ENCODE data around the gene UHRF2.
"Not testable (repeated sequence)": the region's sequence is repeated elsewhere in the genome, so short reads cannot be mapped to it uniquely, and the experiment has no call there.

The UHRF2 gene

DNA sequence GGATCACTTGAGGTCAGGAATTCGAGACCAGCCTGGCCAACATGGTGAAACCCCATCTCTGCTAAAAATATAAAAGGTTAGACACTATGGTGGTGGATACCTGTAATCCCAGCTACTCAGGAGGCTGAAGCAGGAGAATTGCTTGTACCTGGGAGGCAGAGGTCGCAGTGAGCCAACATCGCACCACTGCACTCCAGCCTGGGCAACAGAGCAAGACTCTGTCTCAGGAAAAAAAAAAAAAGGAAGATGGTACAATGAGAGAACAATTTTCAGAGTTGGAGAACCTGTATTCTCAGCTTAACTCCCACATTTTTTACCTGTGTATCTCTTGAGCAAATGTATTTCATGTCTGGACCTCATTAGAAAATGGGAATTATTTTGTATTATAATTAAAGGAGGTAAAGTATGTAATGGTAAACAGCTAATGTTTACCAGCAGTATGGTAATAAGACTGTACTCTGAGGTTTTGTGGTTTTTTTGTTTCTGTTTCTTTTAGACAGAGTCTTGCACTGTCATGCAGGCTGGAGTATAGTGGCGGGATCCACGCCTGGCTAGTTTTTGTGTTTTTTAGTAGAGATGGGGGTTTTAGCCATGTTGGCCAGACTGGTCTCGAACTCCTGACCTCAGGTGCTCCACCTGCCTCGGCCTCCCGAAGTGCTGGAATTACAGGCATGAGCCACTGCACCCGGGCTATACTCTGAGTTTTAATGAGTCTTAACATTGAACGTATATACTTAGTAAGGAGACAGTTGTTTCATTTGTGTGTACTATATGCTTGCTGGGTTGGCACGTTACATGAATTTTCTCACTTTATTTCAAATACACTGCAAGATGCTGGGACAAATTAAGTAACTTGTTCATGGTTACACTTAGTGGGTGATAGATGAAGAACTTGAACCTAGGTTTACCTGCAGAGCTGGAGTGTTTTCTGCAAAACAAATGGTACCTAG is 16.2 kb downstream of the UHRF2 start:
- no peak for DNase-seq (ENCODE audit: low read depth in 2 of 2)

DNA sequence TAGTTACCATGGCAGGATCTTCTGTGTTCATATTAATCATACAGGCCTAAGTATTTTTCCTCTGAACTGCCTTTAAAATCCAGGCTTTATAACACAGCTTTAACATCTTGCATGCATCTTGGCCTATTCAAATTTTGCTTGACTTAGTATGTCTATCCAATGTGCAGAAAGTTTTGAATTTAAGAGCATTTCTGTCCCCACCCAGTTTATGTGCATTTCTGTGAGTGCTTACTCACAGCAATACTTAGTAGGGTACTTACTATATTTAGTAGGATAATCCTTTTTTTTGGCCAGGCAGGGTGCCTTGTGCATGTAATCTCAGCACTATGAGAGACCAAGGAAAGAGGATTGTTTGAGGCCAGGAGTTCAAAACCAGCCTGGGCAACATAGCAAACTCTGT is 18.0 kb downstream of the UHRF2 start:
- no peak for DNase-seq (ENCODE audit: low read depth in 2 of 2)

- DNase-seq (ENCODE audit: low read depth in 2 of 2) = no peak
Observed at GRCh38 chr9:6433410-6433809, 20.4 kb downstream of the UHRF2 start.

- no peak for DNase-seq (ENCODE audit: low read depth in 2 of 2)
Observed at GRCh38 chr9:6439051-6439703, 26.2 kb downstream of the UHRF2 start.

GRCh38 chr9:6440405-6440804 is 27.4 kb downstream of the UHRF2 start:
- DNase-seq (ENCODE audit: low read depth in 2 of 2) = no peak

DNA sequence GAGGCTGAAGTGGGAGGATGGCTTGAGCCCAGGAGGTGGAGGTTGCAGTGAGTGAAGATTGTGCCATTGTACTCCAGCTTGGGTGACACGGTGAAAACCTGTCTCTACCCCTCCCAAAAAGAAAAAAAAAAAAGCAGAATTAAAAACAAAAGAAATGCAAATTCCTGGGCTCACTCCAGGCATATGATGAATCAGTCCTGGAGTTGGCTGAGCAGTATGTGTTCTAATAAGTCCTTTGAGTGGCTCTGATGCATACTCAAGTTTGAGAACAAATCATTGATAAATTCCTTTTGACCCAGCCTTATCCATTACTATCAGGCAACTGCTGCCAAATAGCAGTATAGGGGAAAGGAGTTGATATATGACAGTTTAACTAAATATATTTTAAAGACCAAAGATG is 28.3 kb downstream of the UHRF2 start:
- no peak for DNase-seq (ENCODE audit: low read depth in 2 of 2)

- no peak for DNase-seq (ENCODE audit: low read depth in 2 of 2)
Observed at GRCh38 chr9:6443661-6444060, 30.7 kb downstream of the UHRF2 start.

- no peak for DNase-seq (ENCODE audit: low read depth in 2 of 2)
Observed at GRCh38 chr9:6444128-6444527, 31.1 kb downstream of the UHRF2 start.

- DNase-seq (ENCODE audit: low read depth in 2 of 2) = no peak
Observed at GRCh38 chr9:6449086-6449485, 36.1 kb downstream of the UHRF2 start.

GRCh38 chr9:6449645-6450044 is 36.6 kb downstream of the UHRF2 start:
- DNase-seq (ENCODE audit: low read depth in 2 of 2) = no peak

DNA sequence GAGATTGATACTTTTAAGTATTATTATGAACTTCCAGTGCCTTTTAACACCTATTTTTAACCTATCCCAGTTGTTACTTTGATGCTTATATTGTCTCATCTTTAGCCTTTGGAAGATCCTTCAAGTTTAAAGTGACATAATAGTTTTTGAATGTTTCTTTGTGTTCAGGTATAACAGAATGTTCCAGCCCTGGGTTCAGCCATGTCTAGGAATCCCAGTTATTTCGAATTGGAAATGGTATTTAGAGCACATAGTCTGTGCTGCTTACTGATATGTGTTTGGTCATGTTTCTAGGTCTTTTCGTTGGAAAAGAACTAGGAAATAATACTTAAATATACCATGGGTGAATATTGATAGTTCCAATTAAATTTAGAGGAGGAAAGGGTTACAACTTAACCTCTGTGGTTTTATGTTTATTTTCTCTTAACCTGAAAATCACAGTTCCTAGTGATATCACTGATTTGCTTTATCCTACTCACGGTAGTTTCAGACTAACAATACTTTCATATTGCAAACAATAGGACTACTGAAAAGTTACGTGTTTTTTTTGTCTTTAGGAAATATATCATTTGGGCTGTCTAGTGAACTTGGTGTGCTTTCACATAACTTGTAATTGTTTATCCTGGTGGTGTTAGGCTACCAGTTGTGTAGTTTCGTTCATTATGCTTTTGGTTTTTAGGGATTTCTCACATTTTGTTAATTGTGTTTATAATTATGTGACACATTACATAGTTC is 37.8 kb downstream of the UHRF2 start:
- no peak for DNase-seq (ENCODE audit: low read depth in 2 of 2)

DNA sequence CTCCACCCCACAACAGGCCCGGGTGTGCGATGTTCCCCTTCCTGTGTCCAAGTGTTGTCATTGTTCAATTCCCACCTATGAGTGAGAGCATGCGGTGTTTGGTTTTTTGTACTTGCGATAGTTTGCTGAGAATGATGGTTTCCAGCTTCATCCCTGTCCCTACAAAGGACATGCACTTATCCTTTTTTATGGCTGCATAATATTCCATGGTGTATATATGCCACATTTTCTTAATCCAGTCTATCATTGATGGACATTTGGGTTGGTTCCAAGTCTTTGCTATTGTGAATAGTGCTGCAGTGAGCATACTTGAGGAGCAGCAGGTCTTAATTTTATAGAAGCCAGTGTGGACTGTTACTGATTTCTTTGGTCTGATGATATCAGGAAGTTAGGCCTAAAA is 42.3 kb downstream of the UHRF2 start:
- DNase-seq (ENCODE audit: low read depth in 2 of 2) = not testable (repeated sequence)

- DNase-seq (ENCODE audit: low read depth in 2 of 2) = not testable (repeated sequence)
Observed at GRCh38 chr9:6458704-6459103, 45.7 kb downstream of the UHRF2 start.

- DNase-seq (ENCODE audit: low read depth in 2 of 2) = no peak
Observed at GRCh38 chr9:6459718-6460117, 46.7 kb downstream of the UHRF2 start.

- DNase-seq (ENCODE audit: low read depth in 2 of 2) = no peak
Observed at GRCh38 chr9:6460189-6460768, 47.3 kb downstream of the UHRF2 start.

- DNase-seq (ENCODE audit: low read depth in 2 of 2) = no peak
Observed at GRCh38 chr9:6461619-6462018, 48.6 kb downstream of the UHRF2 start.

- no peak for DNase-seq (ENCODE audit: low read depth in 2 of 2)
Observed at GRCh38 chr9:6467006-6467625, 54.1 kb downstream of the UHRF2 start.

- no peak for DNase-seq (ENCODE audit: low read depth in 2 of 2)
Observed at GRCh38 chr9:6471231-6471850, 58.3 kb downstream of the UHRF2 start.

- no peak for DNase-seq (ENCODE audit: low read depth in 2 of 2)
Observed at GRCh38 chr9:6473151-6473550, 60.2 kb downstream of the UHRF2 start.

- no peak for DNase-seq (ENCODE audit: low read depth in 2 of 2)
Observed at GRCh38 chr9:6479959-6480358, 67.0 kb downstream of the UHRF2 start.

DNA sequence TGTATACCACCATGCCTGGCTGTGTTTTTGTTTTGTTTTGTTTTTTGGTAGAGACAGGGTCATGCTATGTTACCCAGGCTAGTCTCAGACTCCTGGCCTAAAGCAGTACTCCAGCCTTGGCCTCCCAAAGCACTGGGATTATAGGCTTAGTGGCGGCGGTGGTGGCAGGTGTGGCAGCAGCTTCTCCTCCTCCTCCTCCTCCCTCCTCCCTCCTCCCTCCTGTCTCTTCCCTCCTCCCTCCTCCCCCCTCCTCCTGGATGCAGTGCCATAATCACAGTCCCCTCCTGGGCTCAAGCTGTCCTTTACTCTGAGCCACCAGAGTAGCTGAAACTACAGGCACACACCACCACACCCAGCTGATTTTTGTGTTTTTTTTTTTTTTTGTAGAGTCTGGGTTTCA is 71.2 kb downstream of the UHRF2 start:
- DNase-seq (ENCODE audit: low read depth in 2 of 2) = no peak

All from activated CD4-positive, alpha-beta T cell treated with anti-CD3 and anti-CD28 coated beads for 24 hours (primary cell).